ENCODE results near the gene ARHGAP19.

ARHGAP19 gene

GRCh38 chr10:97307866-97308780 is 15.7 kb upstream of the ARHGAP19 start:
- DNase-seq (ENCODE audit: extremely low read depth, insufficient read length), result no peak
- no peak overlapping the region for H3K4me3 ChIP-seq (replicated peaks; ENCODE audit: low read depth, low read length)
- H3K36me3 ChIP-seq (ENCODE audit: control insufficient read depth, insufficient read depth, low read length), result no peaks in the 10 kb centered on the region
- no peaks in the 10 kb centered on the region for H3K27me3 ChIP-seq (replicated peaks; ENCODE audit: control insufficient read depth, insufficient read depth, low read length)
- TF ChIP-seq CTCF (IDR thresholded peaks at IDR 0.05; ENCODE audit: insufficient read depth, low read length, poor library complexity, severe bottlenecking), result no peak

DNA sequence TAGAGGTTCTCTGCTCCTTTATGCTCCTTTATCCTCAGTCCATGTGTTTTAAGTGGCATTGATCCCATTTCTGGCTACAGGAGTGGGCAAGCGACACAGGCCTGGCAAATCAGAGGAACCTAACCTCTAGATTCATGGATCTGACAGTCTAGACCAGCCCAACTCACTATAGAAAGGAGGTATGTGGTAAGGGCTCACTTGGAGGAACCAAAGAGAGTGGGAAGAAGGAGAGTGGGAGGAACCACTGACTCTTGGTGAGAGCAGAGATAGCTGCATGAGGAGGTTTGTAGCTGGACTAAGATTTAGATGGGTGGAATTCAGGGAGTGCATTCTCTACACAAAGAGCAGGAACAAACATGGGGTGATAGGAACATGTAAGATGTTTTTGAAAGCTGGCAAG is 15.0 kb upstream of the ARHGAP19 start:
- Histone ChIP-seq H3K4me3 (replicated peaks; ENCODE audit: low read depth, low read length) (no peak overlapping the region), H3K36me3 (ENCODE audit: control insufficient read depth, insufficient read depth, low read length) (no peaks in the 10 kb centered on the region), H3K27me3 (replicated peaks; ENCODE audit: control insufficient read depth, insufficient read depth, low read length) (no peaks in the 10 kb centered on the region)
- DNase-seq (ENCODE audit: extremely low read depth, insufficient read length), result no peak
- TF ChIP-seq CTCF (IDR thresholded peaks at IDR 0.05; ENCODE audit: insufficient read depth, low read length, poor library complexity, severe bottlenecking), result no peak

- Histone ChIP-seq H3K36me3 (ENCODE audit: control insufficient read depth, insufficient read depth, low read length) (no peaks in the 10 kb centered on the region), H3K4me3 (replicated peaks; ENCODE audit: low read depth, low read length) (no peak overlapping the region), H3K27me3 (replicated peaks; ENCODE audit: control insufficient read depth, insufficient read depth, low read length) (no peaks in the 10 kb centered on the region)
- no peak for DNase-seq (ENCODE audit: extremely low read depth, insufficient read length)
- TF ChIP-seq CTCF (IDR thresholded peaks at IDR 0.05; ENCODE audit: insufficient read depth, low read length, poor library complexity, severe bottlenecking), result no peak
Measured at GRCh38 chr10:97302088-97302791, 9.8 kb upstream of the ARHGAP19 start.

DNA sequence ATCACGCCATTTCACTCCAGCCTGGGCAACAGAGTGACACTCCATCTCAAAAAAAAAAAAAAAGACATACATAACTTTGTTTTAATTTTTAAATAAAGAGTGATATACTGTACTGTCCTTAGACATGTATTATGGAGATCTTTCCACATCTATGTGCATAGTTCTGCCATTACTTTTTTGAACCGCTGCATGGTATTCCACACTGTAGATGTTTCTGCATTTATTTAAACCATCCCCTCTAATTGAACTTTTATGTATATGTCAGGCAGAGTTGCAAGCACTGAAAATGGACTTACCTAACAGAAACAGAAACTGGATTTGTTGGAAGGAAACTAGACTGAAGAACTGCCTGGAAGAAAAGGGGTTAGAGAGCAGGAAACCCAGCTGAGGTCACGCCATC is 8.5 kb upstream of the ARHGAP19 start:
- no peaks in the 10 kb centered on the region for H3K36me3 ChIP-seq (ENCODE audit: control insufficient read depth, insufficient read depth, low read length)
- TF ChIP-seq CTCF (IDR thresholded peaks at IDR 0.05; ENCODE audit: insufficient read depth, low read length, poor library complexity, severe bottlenecking), result no peak
- DNase-seq (ENCODE audit: extremely low read depth, insufficient read length), result no peak
- H3K4me3 ChIP-seq (replicated peaks; ENCODE audit: low read depth, low read length), result no peak overlapping the region
- no peaks in the 10 kb centered on the region for H3K27me3 ChIP-seq (replicated peaks; ENCODE audit: control insufficient read depth, insufficient read depth, low read length)

DNA sequence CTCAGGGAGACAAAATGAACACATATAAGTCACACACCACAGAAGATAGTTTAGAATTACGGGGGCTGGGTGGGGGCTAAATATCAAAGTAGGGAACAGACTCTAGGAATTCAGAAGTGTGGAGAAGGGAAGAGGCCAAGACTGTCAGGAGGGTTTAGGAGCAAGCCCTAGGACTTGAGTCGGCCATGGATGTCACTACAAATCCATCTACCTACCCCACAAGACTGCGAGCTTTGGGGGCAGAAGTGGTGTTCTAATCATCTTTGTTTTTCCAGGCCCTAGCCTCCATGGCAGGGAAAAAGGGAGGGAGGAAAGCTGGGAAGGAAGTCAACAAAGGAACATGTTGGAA is 5.8 kb upstream of the ARHGAP19 start:
- TF ChIP-seq CTCF (IDR thresholded peaks at IDR 0.05; ENCODE audit: insufficient read depth, low read length, poor library complexity, severe bottlenecking), result no peak
- H3K36me3 ChIP-seq (ENCODE audit: control insufficient read depth, insufficient read depth, low read length), result no peaks in the 10 kb centered on the region

More for the DNA sequence above, 5.8 kb upstream of the ARHGAP19 start:
- no peak overlapping the region for H3K4me3 ChIP-seq (replicated peaks; ENCODE audit: low read depth, low read length)
- H3K27me3 ChIP-seq (replicated peaks; ENCODE audit: control insufficient read depth, insufficient read depth, low read length), result no peaks in the 10 kb centered on the region
- DNase-seq (ENCODE audit: extremely low read depth, insufficient read length), result no peak
